Measurements from ENCODE around the gene FYB1.

DNA sequence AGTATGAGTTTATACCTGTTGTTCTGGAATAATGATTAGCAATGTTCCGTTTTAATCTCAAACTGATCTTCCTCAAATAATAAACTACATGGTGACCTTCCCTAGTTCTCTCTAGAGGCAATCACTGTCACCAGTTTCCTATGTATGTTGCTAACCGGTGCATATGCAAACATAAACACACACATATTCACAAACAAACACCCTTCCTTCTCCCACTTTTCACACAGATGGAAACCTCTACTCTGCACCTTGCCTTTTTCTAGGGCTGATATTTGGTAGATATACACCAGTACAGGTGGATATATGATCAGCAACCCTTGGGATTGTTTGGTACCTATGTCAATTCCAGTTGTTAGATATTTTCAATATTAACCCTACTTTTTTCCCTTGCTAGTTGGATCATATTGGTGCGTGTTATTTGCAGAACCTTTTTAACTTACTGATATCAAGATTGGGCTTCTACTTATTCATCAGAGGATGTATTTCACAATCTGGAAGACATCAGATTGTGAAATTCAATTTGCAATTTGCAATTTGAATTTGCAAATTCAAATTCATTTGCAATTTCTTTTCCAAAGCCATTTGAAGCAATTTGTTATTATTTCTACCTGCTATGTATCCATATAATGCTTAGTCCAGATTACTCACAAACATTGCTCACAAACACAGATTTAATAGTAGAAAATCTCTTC lies 12.6 kb downstream of the FYB1 start:
- no peak for TF ChIP-seq CTCF (conservative IDR thresholded peaks at IDR 0.05; ENCODE audit: low read length)
- TF ChIP-seq EZH2phosphoT487 (IDR thresholded peaks at IDR 0.05; ENCODE audit: borderline replicate concordance, low read depth, low read length), result no peak
